ENCODE data around the gene RANBP9.

RANBP9 gene

GRCh38 chr6:13635948-13636658 is 75.5 kb downstream of the RANBP9 start:
- no peak for TF ChIP-seq CTCF (IDR thresholded peaks at IDR 0.05; ENCODE audit: low read depth, low read length)
- DNase-seq (ENCODE audit: extremely low read depth, low read depth), result no peak

DNA sequence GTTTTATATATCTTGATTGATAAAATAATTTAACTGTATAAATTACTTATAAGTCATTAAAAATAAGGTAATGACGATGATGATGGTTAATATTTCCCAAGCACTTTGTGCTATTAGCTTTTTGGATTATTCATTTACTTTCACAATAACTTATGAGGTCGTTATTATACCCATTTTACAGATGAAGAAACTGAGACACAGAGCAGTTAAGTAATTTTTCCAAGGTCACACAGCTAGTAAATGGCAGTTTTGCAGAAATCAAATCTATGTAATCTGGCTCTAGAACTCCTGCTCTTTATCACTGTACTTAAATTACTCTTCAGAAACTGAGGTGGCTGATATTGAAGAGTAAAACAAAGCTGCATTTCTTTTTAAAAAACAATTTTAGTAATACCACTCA is 78.3 kb downstream of the RANBP9 start:
- TF ChIP-seq CTCF (IDR thresholded peaks at IDR 0.05; ENCODE audit: low read depth, low read length), result no peak
- DNase-seq (ENCODE audit: extremely low read depth, low read depth), result no peak

DNA sequence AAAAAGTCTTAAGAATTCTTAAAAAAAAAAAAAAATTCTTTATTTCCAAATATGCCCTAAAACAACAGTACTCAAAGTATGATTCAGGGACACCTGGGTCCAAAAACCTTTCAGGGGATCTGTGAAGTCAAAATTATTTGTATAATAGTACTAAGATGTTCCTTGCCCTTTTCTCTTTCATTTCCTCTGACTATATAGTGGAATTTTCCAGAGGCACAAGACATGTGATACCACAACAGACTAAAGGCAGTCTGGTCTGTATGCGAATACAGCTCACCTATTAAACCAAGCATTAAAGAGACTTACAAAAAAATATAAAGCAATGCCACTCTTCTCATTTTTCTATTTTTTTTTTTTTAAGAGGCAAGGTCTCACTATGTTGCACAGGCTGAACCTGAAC is 81.1 kb downstream of the RANBP9 start:
- DNase-seq (ENCODE audit: extremely low read depth, low read depth), result no peak
- no peak for TF ChIP-seq CTCF (IDR thresholded peaks at IDR 0.05; ENCODE audit: low read depth, low read length)

- no peak for TF ChIP-seq CTCF (IDR thresholded peaks at IDR 0.05; ENCODE audit: low read depth, low read length)
- no peak for DNase-seq (ENCODE audit: extremely low read depth, low read depth)
Measured at GRCh38 chr6:13629459-13630116, 82.0 kb downstream of the RANBP9 start.

GRCh38 chr6:13624871-13625288 is 86.8 kb downstream of the RANBP9 start:
- peak; percentile 38 for TF ChIP-seq CTCF (IDR thresholded peaks at IDR 0.05; ENCODE audit: low read depth, low read length)
- DNase-seq (ENCODE audit: extremely low read depth, low read depth), result no peak

GRCh38 chr6:13617066-13617465 is 94.6 kb downstream of the RANBP9 start:
- no peak for DNase-seq (ENCODE audit: extremely low read depth, low read depth)
- no peak for TF ChIP-seq CTCF (IDR thresholded peaks at IDR 0.05; ENCODE audit: low read depth, low read length)

GRCh38 chr6:13615792-13616120 is 95.9 kb downstream of the RANBP9 start:
- DNase-seq (ENCODE audit: extremely low read depth, low read depth), result no peak
- no peak for TF ChIP-seq CTCF (IDR thresholded peaks at IDR 0.05; ENCODE audit: low read depth, low read length)

Measured in AG09319 (cell line).